ENCODE measurements around the gene DPP4. TPM values are rescaled to one million over a fixed set of nuclear protein-coding genes. Genes with fewer than 3 reads are reported as not detected.

DPP4 gene
- total and polyA plus RNA-seq, 3 donors from 2014 or later = 1.2 to 6.3 (median 1.7) TPM

- H3K27me3 ChIP-seq = no peaks in the 10 kb centered on the region
- H3K9me3 ChIP-seq = no peaks in the 10 kb centered on the region
- no peak overlapping the region for H3K27ac ChIP-seq
- no peak overlapping the region for H3K4me3 ChIP-seq
- DNase-seq = no peak
- WGBS, 2 donors = 83 to 87% methylated on average over 1 of the region's 1 CpG
- TF ChIP-seq POLR2A (IDR thresholded peaks at IDR 0.05) (no peak), CTCF (IDR thresholded peaks at IDR 0.05) (no peak)
- intact Hi-C loops (cut with DNase I; ENCODE audit: low total_unique reads) = no loop called here
- no peaks in the 10 kb centered on the region for H3K36me3 ChIP-seq (ENCODE audit: low read depth, missing control alignments)
- H3K4me1 ChIP-seq = no peaks in the 10 kb centered on the region
These were observed 97.7 kb downstream of the DPP4 start for GRCh38 chr2:161976295-161976694.

DNA sequence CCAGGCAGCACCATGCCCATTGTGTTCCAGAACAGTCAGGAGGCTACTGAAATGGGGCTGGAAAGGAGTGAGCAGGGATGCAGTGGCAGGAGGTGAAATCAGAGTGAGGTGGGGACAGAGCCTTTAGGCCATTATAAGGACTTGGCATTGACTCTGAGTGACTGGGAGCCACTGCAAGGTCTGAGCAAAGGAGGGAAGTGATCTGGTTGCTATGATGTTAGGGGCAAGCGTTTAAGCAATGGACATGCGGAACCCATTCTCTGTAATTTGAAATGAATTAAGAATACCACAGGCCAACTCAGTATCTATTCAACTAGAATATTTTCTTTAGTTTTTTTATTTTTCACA lies 98.2 kb downstream of the DPP4 start:
- Histone ChIP-seq H3K9me3 (no peaks in the 10 kb centered on the region), H3K4me1 (no peaks in the 10 kb centered on the region), H3K27ac (no peak overlapping the region), H3K4me3 (no peak overlapping the region), H3K36me3 (ENCODE audit: low read depth, missing control alignments) (no peaks in the 10 kb centered on the region), H3K27me3 (no peaks in the 10 kb centered on the region)
- intact Hi-C loops (cut with DNase I; ENCODE audit: low total_unique reads) = no loop called here
- TF ChIP-seq POLR2A (IDR thresholded peaks at IDR 0.05) = no peak
- TF ChIP-seq CTCF (IDR thresholded peaks at IDR 0.05) = no peak
- 90 to 94% methylated on average over 2 of the region's 2 CpGs for whole genome bisulfite sequencing, 2 donors
- no peak for DNase-seq

DNA sequence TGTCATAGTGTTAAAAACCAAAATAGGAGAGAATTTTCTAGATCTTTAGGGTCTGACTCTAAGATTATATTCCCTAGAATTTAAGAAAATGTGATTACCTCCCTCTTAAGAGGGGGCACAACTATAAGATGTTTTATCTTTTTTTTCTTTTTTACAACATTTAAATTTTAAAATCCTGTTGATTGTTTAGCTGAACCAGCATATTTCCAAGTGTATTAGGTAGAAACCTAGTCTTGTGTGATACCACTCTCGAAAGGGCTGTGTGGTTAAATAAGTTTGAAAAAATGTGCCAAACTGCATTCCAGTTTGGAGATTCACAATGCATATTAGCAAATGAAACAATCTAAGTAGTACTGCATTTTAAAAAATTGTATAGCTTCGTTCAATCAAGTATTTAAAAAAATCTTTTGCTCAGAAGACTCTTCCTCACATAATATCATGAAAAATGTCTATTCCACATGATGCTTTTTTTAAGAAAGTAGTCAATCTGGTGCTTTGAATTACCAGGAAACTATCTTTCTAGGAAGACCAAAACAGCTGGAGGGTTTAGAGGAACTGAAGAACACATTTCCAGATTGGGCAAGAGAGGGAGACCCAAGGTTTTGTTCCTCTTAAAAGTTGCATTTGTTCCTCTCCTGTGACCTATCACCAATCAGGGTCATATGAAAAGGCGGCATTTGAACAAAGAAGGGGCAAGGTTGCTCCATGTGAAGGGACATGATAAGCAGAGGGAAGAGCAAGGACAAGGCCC lies 98.8 kb downstream of the DPP4 start:
- TF ChIP-seq POLR2A (IDR thresholded peaks at IDR 0.05) = no peak
- TF ChIP-seq CTCF (IDR thresholded peaks at IDR 0.05) = no peak
- H3K27ac ChIP-seq = no peak overlapping the region
- WGBS, 2 donors = 85 to 93% methylated on average over 3 of the region's 3 CpGs
- H3K4me1 ChIP-seq = no peaks in the 10 kb centered on the region
- no peaks in the 10 kb centered on the region for H3K9me3 ChIP-seq
- no peaks in the 10 kb centered on the region for H3K27me3 ChIP-seq
- H3K4me3 ChIP-seq = no peak overlapping the region
- H3K36me3 ChIP-seq (ENCODE audit: low read depth, missing control alignments) = no peaks in the 10 kb centered on the region
- no peak for DNase-seq
- intact Hi-C loops (cut with DNase I; ENCODE audit: low total_unique reads) = no loop called here

DNA sequence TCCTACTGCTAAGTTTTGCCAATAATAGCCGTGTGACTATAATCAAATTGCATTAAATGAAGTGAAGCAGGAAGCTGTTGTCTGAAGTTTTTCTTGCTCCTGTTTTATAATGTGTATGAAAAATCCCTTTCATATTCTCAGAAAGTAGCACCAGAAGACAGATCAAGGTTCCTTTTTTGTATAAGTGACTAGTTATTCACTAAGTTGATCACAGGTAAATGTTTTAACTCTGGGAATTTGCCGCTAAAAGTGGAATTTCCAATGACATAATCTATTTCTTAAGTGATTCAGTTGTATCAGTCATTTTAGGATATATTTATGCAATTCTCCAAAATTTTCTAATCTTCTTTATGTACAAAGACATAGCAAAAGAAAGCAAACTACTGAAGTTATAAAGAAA lies 99.6 kb downstream of the DPP4 start:
- 90 to 91% methylated on average over 2 of the region's 2 CpGs for WGBS, 2 donors
- DNase-seq = no peak
- Histone ChIP-seq H3K27ac (no peak overlapping the region), H3K4me3 (no peak overlapping the region), H3K27me3 (no peaks in the 10 kb centered on the region), H3K9me3 (no peaks in the 10 kb centered on the region), H3K36me3 (ENCODE audit: low read depth, missing control alignments) (no peaks in the 10 kb centered on the region), H3K4me1 (no peaks in the 10 kb centered on the region)
- intact Hi-C loops (cut with DNase I; ENCODE audit: low total_unique reads) = no loop called here
- TF ChIP-seq POLR2A (IDR thresholded peaks at IDR 0.05) = no peak
- TF ChIP-seq CTCF (IDR thresholded peaks at IDR 0.05) = no peak

DNA sequence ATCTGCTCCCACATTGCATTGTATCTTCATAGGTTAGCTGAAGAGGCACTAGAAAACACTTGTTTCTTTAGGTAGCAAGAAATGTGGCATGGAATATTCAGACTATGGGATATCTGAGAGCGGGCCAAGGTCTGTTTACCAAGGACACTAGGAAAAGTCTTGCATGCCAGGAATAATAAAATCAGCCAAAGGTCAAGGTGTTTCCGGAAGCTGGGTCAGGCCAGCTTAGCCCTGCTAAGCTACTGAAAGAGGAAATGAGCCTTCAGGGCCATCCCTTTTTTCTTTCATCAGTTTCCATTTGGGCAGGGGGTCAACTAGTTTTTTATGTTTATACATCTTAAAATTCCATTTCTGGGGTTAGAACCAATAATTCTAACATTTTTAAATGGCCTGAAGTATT lies 101.1 kb downstream of the DPP4 start:
- WGBS, 2 donors = 48 to 64% methylated on average over 2 of the region's 2 CpGs
- Histone ChIP-seq H3K4me1 (no peaks in the 10 kb centered on the region), H3K27ac (no peak overlapping the region), H3K27me3 (no peaks in the 10 kb centered on the region), H3K4me3 (no peak overlapping the region), H3K9me3 (no peaks in the 10 kb centered on the region), H3K36me3 (ENCODE audit: low read depth, missing control alignments) (no peaks in the 10 kb centered on the region)
- no peak for DNase-seq
- intact Hi-C loops (cut with DNase I; ENCODE audit: low total_unique reads) = no loop called here
- TF ChIP-seq POLR2A (IDR thresholded peaks at IDR 0.05) (no peak), CTCF (IDR thresholded peaks at IDR 0.05) (no peak)
